ENCODE measurements around the gene RNASE1.
"Not testable (repeated sequence)": the region's sequence is repeated elsewhere in the genome, so short reads cannot be mapped to it uniquely, and the experiment has no call there.

The RNASE1 gene

DNA sequence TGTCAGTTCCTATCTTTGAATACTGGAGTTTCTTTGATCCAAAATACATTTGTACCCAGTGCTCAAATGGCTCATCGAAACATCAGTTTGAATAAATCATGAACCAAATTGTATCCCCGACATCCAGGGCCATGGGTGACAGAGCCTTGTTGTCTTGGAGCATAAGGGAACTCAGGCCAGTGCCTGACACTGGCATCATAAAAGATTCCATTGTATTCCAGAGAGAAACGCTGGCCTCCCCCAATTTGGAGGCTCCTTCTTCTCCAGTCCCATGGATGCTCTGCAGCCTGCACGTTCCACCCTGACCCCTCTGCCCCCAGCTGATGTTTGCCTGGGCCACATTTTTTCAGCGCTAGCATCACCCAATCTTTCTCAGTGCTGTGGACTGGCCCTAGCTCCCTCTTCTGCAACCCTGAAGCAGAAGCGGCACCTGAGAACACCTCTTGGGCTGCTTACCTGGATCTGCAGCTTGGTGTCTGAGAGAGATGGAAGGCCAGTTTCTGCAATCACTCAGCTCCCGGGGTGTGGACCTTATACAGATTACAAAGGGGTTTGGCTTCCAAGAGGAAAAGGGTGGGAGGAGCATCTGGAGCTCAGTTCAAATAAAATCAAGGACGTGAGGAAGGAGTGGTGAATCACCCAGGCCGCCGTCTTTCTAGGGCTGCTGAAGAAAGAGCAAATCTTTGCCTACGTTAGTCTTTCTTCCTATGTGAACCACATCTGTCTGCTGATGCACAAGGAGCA, at the start of gene RNASE1:
Gene RNASE1, minus strand, starts transcription at position 504 of the 744 bp plus-strand sequence. CDS start 776 bp downstream, outside the sequence.
- DNase-seq: peak in 8 of 10 donors; percentile 41 to 93 (median 66)
- intact Hi-C loops (cut with DNase I): loop anchor here (5.0 kb wide), 1 partner anchor 55 kb away; no protein-coding TSS in a partner anchor

DNA sequence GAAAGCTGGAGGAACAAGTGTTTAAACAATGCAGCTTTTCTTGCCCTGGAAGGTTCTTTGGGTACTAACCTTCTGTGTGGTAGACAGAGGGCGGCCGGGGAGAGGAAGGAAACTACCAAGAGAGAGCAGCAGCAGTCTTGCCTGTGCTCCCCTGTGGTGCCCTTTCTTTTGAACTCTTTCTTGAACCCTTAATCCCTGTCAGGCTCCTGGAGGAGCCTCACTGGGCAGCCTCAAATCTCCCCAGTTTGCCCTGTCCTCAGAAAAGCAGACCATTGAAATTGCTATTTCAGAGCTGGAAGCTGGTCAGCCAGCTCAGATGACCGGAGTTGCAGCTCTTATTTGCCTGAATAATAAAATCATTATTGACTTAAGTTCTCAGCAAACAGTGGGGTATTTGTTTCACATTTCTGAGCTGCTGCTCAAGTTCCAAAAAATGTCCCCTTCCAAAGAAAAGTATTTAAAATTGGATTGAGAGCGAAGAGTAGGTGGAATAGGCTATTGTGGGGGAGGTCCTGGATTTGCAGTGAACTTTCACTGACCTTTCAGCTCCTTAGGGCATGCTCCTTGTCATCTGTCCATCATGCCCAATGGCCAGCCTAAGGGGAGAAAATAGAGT, 46.4 kb upstream of the RNASE1 start:
- intact Hi-C loops (cut with DNase I): no loop called here

DNA sequence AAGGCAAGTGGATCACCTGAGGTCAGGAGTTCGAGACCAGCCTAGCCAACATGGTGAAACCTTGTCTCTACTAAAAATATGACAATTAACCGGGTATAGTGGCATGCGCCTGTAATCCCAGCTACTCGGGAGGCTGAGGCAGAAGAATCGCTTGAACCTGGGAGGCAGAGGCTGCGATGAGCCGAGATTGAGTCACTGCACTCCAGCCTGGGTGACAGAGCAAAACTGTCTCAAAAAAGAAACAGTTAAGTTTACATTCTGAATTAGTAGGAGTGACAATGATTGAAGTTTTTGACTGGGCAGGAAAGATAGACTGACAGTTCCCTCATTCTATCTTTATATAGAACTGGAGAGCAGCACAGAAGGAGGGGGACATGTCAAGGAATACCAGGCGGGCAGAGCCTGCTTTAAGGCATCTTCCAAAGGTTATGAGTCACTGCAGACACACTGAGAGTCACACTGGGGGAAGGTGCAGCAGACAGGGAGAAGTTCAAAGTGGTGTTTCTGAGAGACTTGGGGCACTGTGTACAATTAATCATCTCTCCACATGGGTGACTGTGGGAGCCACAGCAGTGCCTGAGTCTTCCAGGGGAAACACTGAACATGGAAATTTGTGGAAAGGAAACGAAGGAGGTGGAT, 45.8 kb upstream of the RNASE1 start:
- intact Hi-C loops (cut with DNase I): no loop called here
- DNase-seq: no peak

More for the DNA sequence above, 46.4 kb upstream of the RNASE1 start:
- DNase-seq: peak in 4 of 10 donors; percentile 17 to 83 (median 28)

DNA sequence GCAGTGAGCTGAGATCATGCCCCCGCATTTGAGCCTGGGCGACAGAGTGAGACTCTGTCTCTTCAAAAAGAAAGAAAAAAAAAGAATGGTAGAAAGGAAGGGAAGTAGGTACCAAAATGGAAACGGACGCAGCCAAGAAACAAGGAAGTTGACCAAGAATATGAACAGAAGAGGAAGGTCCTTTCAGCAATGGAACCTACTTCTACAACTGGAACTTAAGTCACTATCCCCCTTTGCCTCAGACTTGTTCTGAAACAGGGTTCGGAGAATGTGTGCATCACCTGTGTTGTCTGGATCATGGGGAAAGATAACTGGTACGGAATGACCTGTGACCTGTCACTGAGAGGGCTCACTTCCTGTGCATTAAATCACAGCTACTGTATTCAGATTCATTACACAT, 43.9 kb upstream of the RNASE1 start:
- no peak for DNase-seq
- intact Hi-C loops (cut with DNase I): no loop called here

DNA sequence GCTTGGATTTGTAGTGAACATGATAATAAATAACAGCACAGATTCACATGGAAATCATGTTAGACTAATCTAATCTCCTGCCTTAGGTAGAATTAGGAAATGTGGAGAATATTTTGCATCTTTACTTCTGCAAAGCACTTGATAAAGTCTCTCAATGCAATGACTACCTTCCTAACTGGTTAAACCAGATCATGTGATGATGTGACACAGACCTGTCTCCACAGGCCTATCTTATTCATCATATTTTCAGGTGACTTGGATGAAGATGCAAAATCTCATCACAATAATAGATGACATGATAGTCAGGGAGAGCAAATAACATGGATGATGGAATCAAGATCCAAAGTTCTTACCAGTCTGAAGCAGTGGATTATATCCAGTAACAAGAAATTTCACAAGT, 38.5 kb upstream of the RNASE1 start:
- intact Hi-C loops (cut with DNase I): no loop called here

DNA sequence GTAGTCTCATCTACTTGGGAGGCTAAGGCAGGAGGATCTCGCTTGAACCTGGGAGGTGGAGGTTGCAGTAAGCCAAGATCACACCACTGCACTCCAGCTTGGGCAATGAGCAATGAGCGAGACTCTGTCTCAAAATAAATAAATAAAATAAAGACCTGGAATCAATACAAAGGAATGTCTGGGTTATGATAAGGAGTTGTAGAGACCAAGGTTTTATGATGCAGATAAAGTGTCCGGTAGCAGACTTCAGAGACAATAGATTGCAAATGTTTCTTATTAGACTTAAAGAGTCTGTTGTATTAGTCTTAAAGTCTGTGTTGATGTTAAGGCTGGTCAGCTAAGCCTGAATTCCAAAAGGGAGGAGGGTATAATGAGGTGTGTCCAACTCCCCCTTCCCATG, 35.2 kb upstream of the RNASE1 start:
- intact Hi-C loops (cut with DNase I): no loop called here
- no peak for DNase-seq

More for the DNA sequence above, 38.5 kb upstream of the RNASE1 start:
- no peak for DNase-seq

DNA sequence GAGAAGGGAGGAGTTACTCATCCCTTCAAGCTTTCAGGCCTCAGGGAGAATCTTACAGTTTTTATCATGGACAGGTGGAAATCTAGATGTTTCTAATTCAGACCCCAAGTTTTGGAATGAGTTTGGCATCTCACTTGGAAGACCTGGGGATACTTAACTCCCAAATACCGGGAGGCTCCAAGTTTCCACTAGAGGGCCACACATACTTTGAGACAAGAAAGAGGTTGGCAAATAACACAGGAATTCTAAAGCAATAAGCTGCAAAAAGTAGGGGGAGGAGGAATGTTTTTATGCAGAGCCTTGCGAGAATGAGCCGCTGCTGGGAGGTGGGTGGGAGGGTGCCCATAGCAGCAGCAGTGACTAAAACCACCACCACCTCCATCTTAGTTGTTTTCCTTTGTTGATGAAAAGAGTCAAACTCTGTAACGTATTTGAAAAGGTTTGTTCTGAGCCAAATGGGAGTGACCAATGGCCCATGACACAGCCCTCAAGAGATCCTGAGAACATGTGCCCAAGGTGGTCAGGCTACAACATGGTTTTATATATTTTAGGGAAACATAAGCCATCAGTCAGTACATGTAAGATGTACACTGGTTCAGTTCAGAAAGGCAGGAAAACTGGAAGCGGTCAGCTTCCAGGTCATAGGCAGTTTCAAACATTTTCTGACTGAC, 34.2 kb upstream of the RNASE1 start:
- intact Hi-C loops (cut with DNase I): no loop called here
- peak in 2 of 10 donors; percentile 15 to 20 for DNase-seq

DNA sequence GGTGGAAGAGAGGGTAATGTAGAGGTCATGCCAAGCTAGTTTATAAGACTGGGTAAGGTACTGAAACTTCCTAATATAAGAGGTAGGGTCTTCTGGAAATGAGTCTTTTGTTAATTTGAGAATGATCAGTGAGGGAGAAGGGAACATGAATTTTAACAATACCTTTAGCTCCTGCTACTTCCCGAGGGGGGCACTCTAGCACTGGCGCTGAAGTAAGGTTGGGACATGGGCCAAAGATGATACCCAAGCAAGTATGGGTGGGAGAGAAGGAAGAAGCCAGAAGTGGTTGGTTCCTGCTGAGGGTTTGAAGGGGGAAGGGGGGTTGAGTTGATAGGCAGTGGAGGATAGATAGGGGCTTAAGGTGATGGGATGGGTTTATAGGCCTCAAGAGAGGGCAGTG, 32.3 kb upstream of the RNASE1 start:
- DNase-seq: no peak
- intact Hi-C loops (cut with DNase I): no loop called here

DNA sequence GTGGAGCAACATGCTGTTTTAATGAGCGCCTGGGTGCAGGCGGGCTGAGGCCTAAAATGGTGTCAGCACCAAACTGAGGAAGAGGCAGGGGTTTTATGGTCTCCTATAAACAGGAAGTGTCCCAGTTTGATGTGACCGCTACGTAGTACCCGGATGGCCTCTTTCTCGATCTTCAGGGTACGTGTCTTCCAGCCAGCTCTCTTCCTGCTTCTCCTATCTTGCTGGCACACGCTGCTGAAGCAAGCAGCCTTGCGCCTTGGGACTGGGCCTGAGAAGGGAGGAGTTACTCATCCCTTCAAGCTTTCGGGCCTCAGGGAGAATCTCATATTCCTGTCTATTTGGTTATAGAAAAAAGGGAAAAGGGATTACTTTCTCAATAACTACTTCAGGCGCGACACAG, 28.2 kb upstream of the RNASE1 start:
- no peak for DNase-seq

DNA sequence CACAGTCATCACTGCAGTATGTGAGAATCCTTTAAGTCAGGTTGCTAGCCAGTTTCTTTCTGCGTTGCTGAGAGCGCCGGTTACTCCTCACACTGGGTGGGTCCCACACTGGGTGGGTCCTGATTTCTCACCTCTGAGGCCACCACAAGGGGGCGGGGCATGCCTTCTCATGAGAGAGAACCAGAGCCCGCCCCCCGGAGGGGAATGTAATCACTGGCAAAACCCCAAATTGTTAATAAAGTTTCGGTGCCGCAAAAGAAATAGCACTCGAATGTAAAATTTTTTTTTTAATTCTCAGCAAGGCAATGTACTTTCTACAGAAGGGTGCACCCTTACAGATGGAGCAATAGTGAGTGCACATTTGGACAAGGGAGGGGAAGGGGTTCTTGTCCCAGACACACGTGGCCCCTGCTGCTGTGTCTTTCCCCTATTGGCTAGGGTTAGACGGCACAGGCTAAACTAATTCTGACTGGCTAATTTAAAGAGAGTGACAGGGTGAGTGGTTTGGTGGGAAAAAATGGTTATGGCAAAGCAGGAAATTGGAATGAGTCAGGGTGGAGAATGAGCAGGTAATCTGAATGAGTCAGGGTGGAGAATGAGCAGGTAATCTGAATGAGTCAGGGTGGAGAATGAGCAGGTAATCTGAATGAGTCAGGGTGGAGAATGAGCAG, 25.5 kb upstream of the RNASE1 start:
- intact Hi-C loops (cut with DNase I); DNase-seq: not testable (repeated sequence)

More for the DNA sequence above, 28.2 kb upstream of the RNASE1 start:
- intact Hi-C loops (cut with DNase I): no loop called here

DNA sequence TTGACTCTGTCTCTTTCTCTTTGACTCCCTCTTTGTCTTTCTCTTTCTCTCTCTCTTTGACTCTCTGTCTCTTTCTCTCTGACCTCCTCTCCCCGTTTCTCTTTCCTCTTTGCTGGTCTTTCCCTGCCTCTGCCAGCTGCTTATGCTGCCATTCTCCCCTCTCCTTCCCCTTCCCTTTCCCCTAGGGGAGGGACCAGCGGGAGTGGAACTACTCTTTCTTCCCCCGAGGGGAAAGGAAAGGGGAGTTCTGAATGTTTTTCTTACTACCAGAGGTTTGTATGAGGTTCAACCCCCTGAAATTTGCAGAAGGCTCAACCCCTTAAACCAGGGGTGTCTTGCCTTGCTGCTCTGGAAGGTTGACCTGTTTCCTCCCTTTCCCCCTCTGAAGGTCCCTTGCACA, 24.7 kb upstream of the RNASE1 start:
- intact Hi-C loops (cut with DNase I): no loop called here
- DNase-seq: no peak

DNA sequence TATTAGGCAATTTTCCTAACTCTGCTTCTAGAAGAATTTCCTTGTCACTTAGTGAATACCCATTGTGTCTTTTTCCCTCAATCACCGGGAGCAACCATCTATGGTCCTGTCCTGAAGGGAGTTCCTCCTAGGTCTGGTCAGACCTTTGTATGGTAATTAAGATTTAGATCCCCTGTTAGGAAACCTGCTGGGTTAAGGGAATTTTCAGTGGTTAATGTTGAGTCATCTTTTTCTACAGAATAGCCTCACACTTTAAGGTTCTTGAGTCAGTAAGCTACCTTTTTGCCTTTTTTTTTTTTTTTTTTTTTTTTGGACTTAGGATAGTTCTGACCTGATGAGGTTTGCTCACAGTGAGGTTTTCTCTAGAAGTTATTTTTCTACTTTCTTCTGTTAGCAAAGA, 24.0 kb upstream of the RNASE1 start:
- intact Hi-C loops (cut with DNase I); DNase-seq: not testable (repeated sequence)

DNA sequence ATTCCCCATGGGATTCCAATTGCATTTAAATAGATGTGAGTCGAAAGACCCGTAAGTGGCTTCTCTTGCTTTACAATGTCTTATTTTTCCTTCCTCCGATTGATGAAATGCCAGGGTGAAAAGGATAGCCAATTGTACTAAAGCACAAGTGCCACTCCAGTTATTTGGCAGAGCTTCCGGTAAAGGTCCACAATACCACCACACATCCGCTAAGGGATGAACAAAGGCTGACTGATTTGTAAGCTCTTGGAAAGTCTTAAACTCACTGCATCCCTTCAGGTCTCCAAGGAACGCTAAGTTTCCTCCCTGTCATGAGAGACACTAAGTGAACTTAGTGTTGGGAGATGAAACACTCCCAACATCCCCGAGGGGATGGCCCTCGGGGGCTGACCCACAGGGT, 21.2 kb upstream of the RNASE1 start:
- no peak for DNase-seq
- intact Hi-C loops (cut with DNase I): no loop called here

DNA sequence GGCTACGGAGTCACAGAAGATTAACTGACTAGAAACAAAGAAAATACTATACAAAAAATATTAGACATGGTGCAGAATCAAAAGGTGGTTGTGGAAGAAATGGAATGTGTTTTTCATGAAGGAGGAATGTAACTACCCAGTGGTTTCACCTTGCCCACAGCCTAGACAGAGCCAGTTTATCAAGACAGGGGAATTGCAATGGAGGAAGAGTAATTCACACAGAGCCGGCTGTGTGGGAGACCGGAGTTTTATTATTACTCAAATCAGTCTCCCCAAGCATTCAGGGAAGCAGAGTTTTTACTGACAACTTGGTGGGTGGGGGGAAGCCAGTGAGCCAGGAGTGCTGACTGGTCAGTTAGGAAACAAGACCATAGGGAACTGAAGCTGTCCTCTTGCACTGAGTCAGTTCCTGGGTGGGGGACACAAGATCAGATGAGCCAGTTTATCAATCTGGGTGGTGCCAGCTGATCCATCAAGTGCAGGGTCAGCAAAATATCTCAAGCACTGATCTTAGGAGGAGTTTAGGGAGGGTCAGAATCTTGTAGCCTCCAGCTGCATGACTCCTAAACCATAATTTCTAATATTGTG, 19.0 kb upstream of the RNASE1 start:
- intact Hi-C loops (cut with DNase I): not testable (repeated sequence)
- peak in 2 of 10 donors; percentile 12 to 85 for DNase-seq

DNA sequence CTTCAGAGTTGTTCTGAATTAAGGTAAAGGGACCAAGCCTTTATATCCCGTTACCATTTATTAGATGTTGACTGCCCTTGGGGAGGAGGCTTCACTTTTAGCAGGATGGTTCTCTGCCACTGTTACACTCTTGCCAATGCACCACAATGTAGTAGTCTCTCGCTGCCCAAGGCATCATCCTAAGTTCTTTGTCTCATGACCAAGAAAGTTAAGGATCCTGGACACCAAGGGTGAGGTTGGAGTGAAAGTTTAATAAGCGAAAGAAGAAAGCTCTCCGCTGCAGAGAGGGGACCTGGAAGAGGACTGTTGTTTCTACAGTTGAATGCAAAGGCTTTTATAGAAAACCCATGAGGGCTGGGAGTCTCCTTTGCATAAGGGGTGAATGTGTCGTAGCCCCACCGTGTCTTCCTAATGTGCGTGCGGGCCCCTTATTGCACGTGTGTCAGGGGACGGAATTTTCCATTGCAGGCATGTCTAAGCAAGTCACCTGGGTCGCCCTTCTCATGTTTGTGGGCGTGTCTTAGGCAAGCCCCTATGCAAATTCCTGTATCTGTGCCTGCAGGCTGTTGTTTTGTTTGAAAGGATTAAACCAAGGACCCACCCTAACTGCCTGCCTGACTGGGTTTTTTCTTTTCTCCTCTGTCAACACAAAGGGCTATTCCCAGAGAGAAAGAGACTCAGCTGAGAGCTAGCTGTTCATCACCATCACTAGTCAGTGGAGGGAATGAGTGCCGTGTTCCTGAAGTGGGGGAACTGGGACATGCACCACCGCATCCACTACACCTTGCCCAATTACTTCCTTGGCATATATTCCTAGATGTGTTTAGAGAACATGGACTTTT, 17.6 kb upstream of the RNASE1 start:
- intact Hi-C loops (cut with DNase I): no loop called here
- no peak for DNase-seq

DNA sequence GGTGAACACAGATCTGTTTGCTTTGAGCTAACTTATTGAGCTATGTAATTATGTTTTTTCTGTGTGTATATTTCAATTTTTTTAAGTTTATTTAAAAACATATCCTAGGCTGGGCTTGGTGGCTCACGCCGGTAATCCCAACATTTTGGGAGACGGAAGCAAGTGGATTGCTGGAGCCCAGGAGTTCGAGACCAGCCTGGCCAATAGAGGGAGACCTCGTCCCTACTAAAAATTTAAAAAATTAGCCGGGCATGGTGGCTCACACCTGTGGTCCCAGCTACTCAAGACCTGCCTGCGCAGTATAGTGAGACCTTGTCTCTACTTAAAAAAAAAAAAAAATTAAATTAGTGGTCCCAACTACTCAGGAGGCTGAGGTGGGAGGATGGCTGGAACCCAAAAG, 16.2 kb upstream of the RNASE1 start:
- DNase-seq: peak in 1 of 10 donors; percentile 83
- intact Hi-C loops (cut with DNase I): no loop called here

DNA sequence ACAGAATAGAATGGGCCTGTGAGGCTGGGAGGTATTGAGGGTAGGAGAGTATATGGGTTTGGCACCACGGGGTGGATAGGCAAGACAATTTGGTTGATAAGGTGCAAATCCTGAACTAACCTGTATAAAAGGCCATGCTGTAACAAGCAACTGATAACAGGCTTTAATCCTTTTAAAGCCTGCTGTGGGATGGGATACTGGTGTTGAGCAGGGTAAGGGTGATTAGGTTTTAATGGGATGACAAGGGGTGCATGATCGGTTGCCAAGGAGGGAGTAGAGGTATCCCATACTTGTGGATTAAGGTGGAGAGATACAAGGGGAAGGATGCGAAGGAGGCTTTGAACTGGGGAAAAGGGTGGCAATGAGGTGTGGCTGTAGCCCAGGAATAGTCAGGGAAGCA, 13.3 kb upstream of the RNASE1 start:
- DNase-seq; intact Hi-C loops (cut with DNase I): not testable (repeated sequence)

DNA sequence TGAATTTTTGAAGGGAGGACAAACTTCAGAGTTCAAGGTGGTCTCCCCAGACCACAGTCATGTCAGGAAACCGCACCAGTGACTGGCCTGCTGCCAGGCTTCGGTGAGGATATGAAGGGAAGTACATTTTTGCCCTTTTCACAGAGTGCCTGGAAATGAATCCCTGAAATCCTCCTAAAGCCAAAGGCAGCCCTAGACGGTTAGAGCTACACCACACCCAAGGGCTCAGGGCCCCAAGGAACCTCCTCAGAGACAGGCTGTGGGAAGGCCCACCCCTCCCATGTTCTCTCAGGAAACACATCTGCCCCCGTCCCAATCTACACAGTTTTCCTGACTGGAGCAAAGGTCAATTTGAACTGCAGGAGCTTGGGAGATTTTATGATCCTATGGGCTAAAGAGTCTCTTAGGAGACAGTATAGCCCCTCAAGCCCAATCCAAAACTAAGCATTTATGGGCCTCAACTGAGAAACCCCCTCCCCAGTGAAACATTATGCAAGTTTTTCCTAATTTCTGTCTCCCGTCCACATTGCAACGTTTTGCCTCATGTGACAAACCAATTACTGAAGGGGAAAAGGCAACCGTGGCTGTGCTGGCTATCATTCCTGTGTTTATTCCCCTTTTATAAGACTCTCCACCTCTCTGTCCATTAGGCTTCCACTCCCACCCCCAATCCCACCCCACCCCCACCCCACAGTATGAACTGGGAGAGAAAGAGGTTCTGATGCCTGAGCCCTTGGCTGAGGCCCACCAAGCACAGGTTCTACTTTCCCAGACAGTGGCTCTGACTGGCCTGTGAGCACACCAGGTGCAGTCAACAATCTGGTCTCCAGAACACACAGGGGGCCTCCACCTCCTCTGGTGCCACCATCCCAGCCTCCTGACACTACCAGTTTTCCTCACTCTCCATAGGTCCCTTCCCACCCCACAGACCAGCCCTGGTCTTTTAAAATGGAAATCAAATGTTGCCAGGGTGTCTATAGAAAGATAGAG, 9.6 kb upstream of the RNASE1 start:
- no peak for DNase-seq
- intact Hi-C loops (cut with DNase I): no loop called here
